Measurements from ENCODE around the gene HPCAL1. TPM values are rescaled to one million over a fixed set of nuclear protein-coding genes. Genes with fewer than 3 reads are reported as not detected.
A peak's percentile ranks its signal among the peaks of the same experiment; 100 is the strongest.

HPCAL1 gene
- total and polyA plus RNA-seq, 7 experiments from 2014 or later, result 44.9 to 137 (median 89.2) TPM

DNA sequence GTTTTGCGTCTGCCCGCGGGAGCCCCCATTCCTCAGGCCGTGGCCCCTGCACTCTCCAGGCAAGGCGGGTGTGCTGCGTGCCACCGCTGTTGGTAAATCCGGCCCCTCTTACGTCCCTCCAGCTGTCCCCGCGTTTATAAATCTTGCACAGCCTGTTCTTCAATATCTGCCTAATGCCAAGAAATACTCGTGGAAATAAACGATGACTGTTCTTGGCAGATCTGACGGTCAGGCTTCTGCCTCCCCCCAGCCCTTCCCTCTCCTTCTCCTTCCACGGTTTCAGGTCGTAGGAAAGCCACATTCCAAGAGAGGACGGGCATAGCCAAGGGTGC lies 124.9 kb downstream of the HPCAL1 start:
- Histone ChIP-seq H3K9me3 (ENCODE audit: control insufficient read depth in 2 of 3, low read length in 3 of 3) (no peaks in the 10 kb centered on the region), H3K27ac (ENCODE audit: low read depth, low read length) (no peak overlapping the region), H3K36me3 (ENCODE audit: control insufficient read depth in 2 of 3, insufficient read depth in 3 of 3, low read length in 3 of 3) (peaks cover 0 to 61% (median 5%) of the 10 kb centered on the region in 3 experiments), H3K4me1 (ENCODE audit: control insufficient read depth in 2 of 2, insufficient read depth in 2 of 2, low read length in 2 of 2) (no peaks in the 10 kb centered on the region), H3K27me3 (ENCODE audit: control insufficient read depth in 2 of 2, insufficient read depth in 2 of 2, low read length in 2 of 2) (peaks cover 0 to 2% of the 10 kb centered on the region in 2 donors), H3K4me3 (ENCODE audit: low read length) (no peak overlapping the region)
- Mint-ChIP-seq H3K27ac (no peak overlapping the region), H3K9me3 (no peaks in the 10 kb centered on the region), H3K27me3 (peaks cover 0 to 2% (median 0%) of the 10 kb centered on the region in 5 donors), H3K4me1 (peaks cover 0 to 10% (median 6%) of the 10 kb centered on the region in 7 donors), H3K36me3 (peaks cover 0 to 21% (median 3%) of the 10 kb centered on the region in 5 donors), H3K4me3 (no peak overlapping the region)
- ChIA-PET CTCF (no interaction called here), POLR2A (no interaction called here)
- DNase-seq, result no peak
- no peak for ATAC-seq
- intact Hi-C loops (cut with micrococcal nuclease), result no loop called here

DNA sequence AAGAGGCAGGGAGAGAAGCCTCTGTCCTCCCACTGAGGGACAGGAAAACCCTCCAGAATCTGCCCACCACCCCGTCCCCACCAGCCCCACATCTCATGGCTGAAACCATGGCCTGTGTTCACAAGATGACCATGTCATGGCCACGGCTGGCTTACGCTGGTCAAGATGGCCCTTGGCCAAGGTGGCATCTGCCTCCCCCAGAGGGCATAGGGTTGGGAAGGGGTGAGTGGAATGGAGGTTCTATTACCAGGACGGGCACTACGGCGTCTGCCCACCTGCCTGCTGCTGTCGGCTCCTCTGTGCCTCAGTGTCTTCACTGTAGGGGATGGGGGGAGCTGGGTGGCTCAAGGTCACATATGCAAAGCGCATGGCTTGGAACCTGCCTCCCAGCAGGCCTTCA lies 125.7 kb downstream of the HPCAL1 start:
- CTCF ChIA-PET, result no interaction called here
- H3K36me3 Mint-ChIP-seq, result peaks cover 0 to 21% (median 3%) of the 10 kb centered on the region in 5 donors

DNA sequence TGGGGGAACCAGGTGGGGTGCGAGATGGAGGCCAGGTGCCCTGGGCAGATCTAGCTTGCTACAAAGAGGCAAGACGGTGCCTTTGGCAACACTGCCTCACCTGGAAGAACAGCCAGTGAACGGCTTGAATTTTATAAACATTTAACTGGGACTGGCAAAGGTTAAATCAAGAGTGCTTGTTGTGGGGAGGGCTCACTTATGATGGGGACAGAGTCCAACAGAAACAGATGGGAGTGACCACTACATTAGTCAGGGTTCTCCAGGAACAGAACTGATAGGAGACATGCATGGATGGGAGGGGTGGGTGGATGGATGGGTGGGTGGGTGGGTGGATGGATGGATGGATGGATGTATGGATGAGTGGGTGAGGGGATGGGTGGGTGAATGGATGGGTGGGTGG lies 126.2 kb downstream of the HPCAL1 start:
- CTCF ChIA-PET, result no interaction called here
- peaks cover 0 to 2% of the 10 kb centered on the region in 2 donors for H3K27me3 ChIP-seq (ENCODE audit: control insufficient read depth in 2 of 2, insufficient read depth in 2 of 2, low read length in 2 of 2)

More for the DNA sequence above, 125.7 kb downstream of the HPCAL1 start:
- DNase-seq, result no peak
- Histone ChIP-seq H3K36me3 (ENCODE audit: control insufficient read depth in 2 of 3, insufficient read depth in 3 of 3, low read length in 3 of 3) (peaks cover 0 to 53% (median 0%) of the 10 kb centered on the region in 3 experiments), H3K9me3 (ENCODE audit: control insufficient read depth in 2 of 3, low read length in 3 of 3) (no peaks in the 10 kb centered on the region), H3K27me3 (ENCODE audit: control insufficient read depth in 2 of 2, insufficient read depth in 2 of 2, low read length in 2 of 2) (peaks cover 0 to 2% of the 10 kb centered on the region in 2 donors), H3K27ac (ENCODE audit: low read depth, low read length) (no peak overlapping the region), H3K4me1 (ENCODE audit: control insufficient read depth in 2 of 2, insufficient read depth in 2 of 2, low read length in 2 of 2) (no peaks in the 10 kb centered on the region), H3K4me3 (ENCODE audit: low read length) (no peak overlapping the region)
- Mint-ChIP-seq H3K9me3 (no peaks in the 10 kb centered on the region), H3K4me3 (no peak overlapping the region), H3K27me3 (peaks cover 0 to 5% (median 2%) of the 10 kb centered on the region in 5 donors), H3K27ac (no peak overlapping the region), H3K4me1 (peaks cover 0 to 14% (median 10%) of the 10 kb centered on the region in 7 donors)
- intact Hi-C loops (cut with micrococcal nuclease), result no loop called here
- POLR2A ChIA-PET, result no interaction called here
- no peak for ATAC-seq

DNA sequence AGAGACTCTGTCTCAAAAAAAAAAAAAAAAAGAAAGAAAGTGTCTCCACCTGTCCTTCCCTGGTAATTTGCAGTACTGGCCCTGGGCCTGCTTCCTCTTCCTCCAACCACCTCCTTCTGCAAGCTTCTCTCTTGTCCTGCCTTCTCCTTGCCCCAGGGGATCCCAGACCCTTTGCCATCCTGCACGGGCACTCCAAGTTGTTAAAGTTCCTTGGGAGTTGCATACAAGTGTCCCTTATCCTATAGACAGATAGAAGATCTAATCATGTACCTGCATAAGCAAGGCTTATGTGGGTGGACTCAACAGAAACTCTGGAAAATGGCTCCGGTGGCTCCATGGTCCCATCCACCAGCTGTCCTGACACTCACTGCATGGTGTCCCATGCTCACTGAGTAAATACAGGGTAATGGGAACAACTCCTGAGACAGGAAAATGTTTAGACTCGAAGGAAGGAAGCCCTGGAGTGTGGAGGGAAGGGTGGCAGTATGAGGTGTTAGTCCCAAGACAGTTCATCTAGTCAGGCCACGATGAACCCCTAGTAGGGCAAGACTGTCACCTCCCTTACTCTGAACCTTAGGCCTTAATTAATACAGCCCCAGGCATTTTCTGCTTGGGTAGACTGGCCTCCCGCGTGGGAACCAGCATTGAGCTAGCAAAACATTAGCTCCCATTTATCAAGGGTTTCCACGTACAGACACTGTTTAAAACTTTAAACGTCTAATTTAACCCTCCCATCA lies 128.3 kb downstream of the HPCAL1 start:
- peak overlapping the region in 6 of 10 donors; percentile 15 to 81 (median 59) for H3K4me3 Mint-ChIP-seq
- no peak for ATAC-seq

More for the DNA sequence above, 126.2 kb downstream of the HPCAL1 start:
- DNase-seq, result no peak
- no peak overlapping the region for H3K27ac ChIP-seq (ENCODE audit: low read depth, low read length)
- H3K4me3 ChIP-seq (ENCODE audit: low read length), result no peak overlapping the region
- no peak for ATAC-seq
- H3K36me3 Mint-ChIP-seq, result peaks cover 0 to 17% (median 3%) of the 10 kb centered on the region in 5 donors
- POLR2A ChIA-PET, result no interaction called here
- H3K27ac Mint-ChIP-seq, result no peak overlapping the region
- peaks cover 0 to 6% (median 2%) of the 10 kb centered on the region in 5 donors for H3K27me3 Mint-ChIP-seq
- intact Hi-C loops (cut with micrococcal nuclease), result no loop called here
- no peaks in the 10 kb centered on the region for H3K9me3 ChIP-seq (ENCODE audit: control insufficient read depth in 2 of 3, low read length in 3 of 3)
- H3K36me3 ChIP-seq (ENCODE audit: control insufficient read depth in 2 of 3, insufficient read depth in 3 of 3, low read length in 3 of 3), result peaks cover 0 to 47% (median 0%) of the 10 kb centered on the region in 3 experiments
- peaks cover 0 to 16% (median 12%) of the 10 kb centered on the region in 7 donors for H3K4me1 Mint-ChIP-seq
- no peaks in the 10 kb centered on the region for H3K9me3 Mint-ChIP-seq
- no peaks in the 10 kb centered on the region for H3K4me1 ChIP-seq (ENCODE audit: control insufficient read depth in 2 of 2, insufficient read depth in 2 of 2, low read length in 2 of 2)
- no peak overlapping the region for H3K4me3 Mint-ChIP-seq

DNA sequence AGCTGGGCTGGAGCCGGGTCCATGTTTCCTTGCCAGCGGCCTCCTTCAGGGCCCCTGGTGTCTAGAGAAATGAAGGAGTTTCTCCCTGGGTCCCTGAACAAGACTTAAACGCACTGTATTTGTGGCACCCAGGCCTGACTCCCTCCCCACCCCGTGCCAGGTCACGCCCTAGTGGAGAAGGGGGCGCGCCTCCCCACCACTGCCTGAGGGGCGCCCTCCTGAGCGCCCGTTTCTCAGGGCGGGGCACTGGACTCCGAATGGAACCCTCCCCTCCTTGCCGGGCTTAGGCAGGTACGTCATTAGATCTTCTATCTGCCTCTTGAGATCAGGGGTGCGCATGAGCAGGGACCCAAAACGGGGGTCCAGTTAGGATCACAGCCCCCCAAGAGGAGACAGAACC lies 129.1 kb downstream of the HPCAL1 start:
- ATAC-seq (no peak), DNase-seq (no peak)
- Mint-ChIP-seq H3K4me3 (peak overlapping the region in 9 of 10 donors; percentile 45 to 81 (median 78)), H3K27ac (peak overlapping the region in 2 of 9 donors; percentile 55 to 56), H3K4me1 (peaks cover 0 to 20% (median 12%) of the 10 kb centered on the region in 7 donors), H3K36me3 (peaks cover 0 to 7% (median 3%) of the 10 kb centered on the region in 5 donors), H3K27me3 (peaks cover 0 to 6% (median 2%) of the 10 kb centered on the region in 5 donors), H3K9me3 (no peaks in the 10 kb centered on the region)
- ChIA-PET POLR2A (interaction anchor here (0.9 kb wide), 1 partner anchor 93 kb away, joined by 3 read pairs; no protein-coding TSS in a partner anchor), CTCF (interaction anchor here (0.5 to 3.1 kb wide), 3 partner anchors 23 to 360 kb away, joined by 3 to 21 read pairs (median 3); no protein-coding TSS in a partner anchor)
- no peaks in the 10 kb centered on the region for H3K9me3 ChIP-seq (ENCODE audit: control insufficient read depth in 2 of 3, low read length in 3 of 3)
- no peak overlapping the region for H3K4me3 ChIP-seq (ENCODE audit: low read length)
- intact Hi-C loops (cut with micrococcal nuclease), result loop anchor here (1.0 to 10.0 kb wide), 2 partner anchors 22 to 617 kb away; no protein-coding TSS in a partner anchor
- H3K4me1 ChIP-seq (ENCODE audit: control insufficient read depth in 2 of 2, insufficient read depth in 2 of 2, low read length in 2 of 2), result peaks cover 0 to 5% of the 10 kb centered on the region in 2 donors
- peaks cover 0 to 18% (median 0%) of the 10 kb centered on the region in 3 experiments for H3K36me3 ChIP-seq (ENCODE audit: control insufficient read depth in 2 of 3, insufficient read depth in 3 of 3, low read length in 3 of 3)
- H3K27ac ChIP-seq (ENCODE audit: low read depth, low read length), result no peak overlapping the region
- H3K27me3 ChIP-seq (ENCODE audit: control insufficient read depth in 2 of 2, insufficient read depth in 2 of 2, low read length in 2 of 2), result peaks cover 0 to 2% of the 10 kb centered on the region in 2 donors

More for the DNA sequence above, 128.3 kb downstream of the HPCAL1 start:
- H3K9me3 ChIP-seq (ENCODE audit: control insufficient read depth in 2 of 3, low read length in 3 of 3), result no peaks in the 10 kb centered on the region
- H3K27ac ChIP-seq (ENCODE audit: low read depth, low read length), result no peak overlapping the region
- Mint-ChIP-seq H3K27me3 (peaks cover 0 to 6% (median 2%) of the 10 kb centered on the region in 5 donors), H3K27ac (no peak overlapping the region), H3K4me1 (peaks cover 0 to 20% (median 12%) of the 10 kb centered on the region in 7 donors), H3K36me3 (peaks cover 0 to 12% (median 3%) of the 10 kb centered on the region in 5 donors), H3K9me3 (no peaks in the 10 kb centered on the region)
- peaks cover 0 to 26% (median 0%) of the 10 kb centered on the region in 3 experiments for H3K36me3 ChIP-seq (ENCODE audit: control insufficient read depth in 2 of 3, insufficient read depth in 3 of 3, low read length in 3 of 3)
- no peak overlapping the region for H3K4me3 ChIP-seq (ENCODE audit: low read length)
- DNase-seq, result no peak
- intact Hi-C loops (cut with micrococcal nuclease), result loop anchor here (10.0 kb wide), 1 partner anchor 616 kb away; no protein-coding TSS in a partner anchor
- CTCF ChIA-PET, result interaction anchor here (0.6 to 3.1 kb wide), 4 partner anchors 21 to 359 kb away, joined by 3 to 21 read pairs (median 3); no protein-coding TSS in a partner anchor
- peaks cover 0 to 5% of the 10 kb centered on the region in 2 donors for H3K4me1 ChIP-seq (ENCODE audit: control insufficient read depth in 2 of 2, insufficient read depth in 2 of 2, low read length in 2 of 2)
- POLR2A ChIA-PET, result interaction anchor here (0.9 to 1.0 kb wide), 2 partner anchors 14 to 92 kb away, joined by 3 to 5 read pairs; no protein-coding TSS in a partner anchor
- H3K27me3 ChIP-seq (ENCODE audit: control insufficient read depth in 2 of 2, insufficient read depth in 2 of 2, low read length in 2 of 2), result peaks cover 0 to 2% of the 10 kb centered on the region in 2 donors

DNA sequence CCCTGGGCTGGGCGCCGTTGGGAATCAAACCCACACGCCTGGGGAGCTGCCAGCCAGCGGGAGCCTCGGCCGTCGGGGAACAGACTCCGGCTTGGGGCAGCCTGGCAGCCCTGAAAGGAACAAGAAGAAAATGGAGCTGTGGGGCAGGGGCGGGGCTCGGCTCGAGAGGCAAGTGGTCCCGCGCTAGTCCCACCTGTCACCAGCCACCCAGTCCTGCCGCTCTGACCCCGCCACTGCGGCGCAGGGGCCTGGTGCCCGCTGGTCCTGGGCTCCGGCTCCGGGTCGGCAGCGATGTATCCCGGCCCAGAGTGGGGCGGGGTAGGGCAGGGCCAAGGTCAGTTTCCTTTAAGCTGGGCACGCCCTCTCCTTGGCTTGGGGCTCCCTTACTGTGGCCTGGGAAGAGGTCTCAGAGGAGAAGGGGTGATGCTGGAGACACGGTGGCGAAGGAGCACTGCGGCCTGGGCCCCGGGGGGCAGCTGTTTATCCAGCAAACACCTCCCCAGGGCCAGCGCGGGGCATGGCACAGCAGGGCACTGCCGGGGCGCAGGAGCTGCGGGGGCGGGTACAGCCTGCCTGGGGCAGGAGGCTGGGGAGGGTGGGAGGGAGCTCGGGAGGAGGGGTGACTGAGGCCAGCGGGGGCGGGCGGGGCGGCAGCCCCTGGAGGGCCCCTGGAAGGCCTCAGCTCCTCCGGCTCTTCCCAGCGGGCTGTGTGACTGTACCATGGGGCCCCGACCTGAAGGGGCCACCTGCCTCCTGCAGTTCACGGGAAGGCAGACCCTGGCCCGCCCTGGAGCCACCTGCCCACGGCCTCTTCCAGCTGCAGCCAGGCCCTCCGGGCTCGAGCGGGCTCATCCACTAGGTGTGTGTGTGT lies 129.8 kb downstream of the HPCAL1 start:
- intact Hi-C loops (cut with micrococcal nuclease), result loop anchor here (1.0 to 10.0 kb wide), 2 partner anchors 23 to 618 kb away; no protein-coding TSS in a partner anchor
- no peaks in the 10 kb centered on the region for H3K9me3 ChIP-seq (ENCODE audit: control insufficient read depth in 2 of 3, low read length in 3 of 3)
- ATAC-seq, result peak; percentile 67
- ChIA-PET CTCF (interaction anchor here (0.5 to 3.1 kb wide), 4 partner anchors 24 to 361 kb away, joined by 3 to 21 read pairs (median 3); no protein-coding TSS in a partner anchor), POLR2A (no interaction called here)
- peaks cover 0 to 6% (median 2%) of the 10 kb centered on the region in 5 donors for H3K27me3 Mint-ChIP-seq
- H3K4me1 ChIP-seq (ENCODE audit: control insufficient read depth in 2 of 2, insufficient read depth in 2 of 2, low read length in 2 of 2), result peaks cover 0 to 5% of the 10 kb centered on the region in 2 donors
- peak overlapping the region in 8 of 10 donors; percentile 60 to 81 (median 79) for H3K4me3 Mint-ChIP-seq
- peaks cover 0 to 11% (median 0%) of the 10 kb centered on the region in 3 experiments for H3K36me3 ChIP-seq (ENCODE audit: control insufficient read depth in 2 of 3, insufficient read depth in 3 of 3, low read length in 3 of 3)
- peak overlapping the region in 2 of 9 donors; percentile 55 to 56 for H3K27ac Mint-ChIP-seq
- H3K27me3 ChIP-seq (ENCODE audit: control insufficient read depth in 2 of 2, insufficient read depth in 2 of 2, low read length in 2 of 2), result peaks cover 0 to 2% of the 10 kb centered on the region in 2 donors
- H3K36me3 Mint-ChIP-seq, result peaks cover 0 to 3% (median 1%) of the 10 kb centered on the region in 5 donors
- H3K4me3 ChIP-seq (ENCODE audit: low read length), result peak overlapping the region; percentile 35
- peaks cover 0 to 20% (median 12%) of the 10 kb centered on the region in 7 donors for H3K4me1 Mint-ChIP-seq
- no peaks in the 10 kb centered on the region for H3K9me3 Mint-ChIP-seq
- no peak overlapping the region for H3K27ac ChIP-seq (ENCODE audit: low read depth, low read length)
- DNase-seq, result peak in 1 of 9 donors; percentile 51
